H1 (cell line): Measurements from ENCODE around the gene ITPR1. TPM values are rescaled to one million over a fixed set of nuclear protein-coding genes. Genes with fewer than 3 reads are reported as not detected.

Experiments used
- ASH2L ChIP-seq: fragments of 200-600, 300-600 bp; sonication (generic); IDR thresholded peaks from one replicate; pipeline ENCODE4 v1.7.1; 2017; ENCODE audit warnings: low read length
- BRCA1 ChIP-seq: IDR thresholded peaks from 2 replicates; pipeline ENCODE4 v1.6.1; 2012; ENCODE audit warnings: low read depth, low read length, improper control_type of control experiment
- CHD7 ChIP-seq: fragments of 300-600 bp; sonication (generic); IDR thresholded peaks from 2 replicates; pipeline ENCODE4 v1.7.1; 2012; ENCODE audit warnings: low read length, moderate library complexity, mild to moderate bottlenecking, inconsistent platforms; ENCODE audit not compliant: insufficient replicate concordance
- GTF2F1 ChIP-seq: IDR thresholded peaks from 2 replicates; pipeline ENCODE4 v1.6.1; 2012; ENCODE audit warnings: low read depth, low read length, improper control_type of control experiment, borderline replicate concordance
- JUN ChIP-seq: IDR thresholded peaks from 2 replicates; pipeline ENCODE4 v1.6.1; 2011; ENCODE audit warnings: low read depth, mild to moderate bottlenecking, improper control_type of control experiment, low read length
- KDM5A ChIP-seq: fragments of 200-600 bp; IDR thresholded peaks from 2 replicates; pipeline ENCODE4 v1.7.1; 2012; ENCODE audit warnings: mild to moderate bottlenecking, low read length, inconsistent platforms, mixed read lengths
- RFX5 ChIP-seq: IDR thresholded peaks from 2 replicates; pipeline ENCODE4 v1.6.1; 2011; ENCODE audit warnings: low read depth, low read length, improper control_type of control experiment, borderline replicate concordance
- SIRT6 ChIP-seq: IDR thresholded peaks from one replicate; pipeline ENCODE4 v1.7.1; 2012; ENCODE audit warnings: low read length, inconsistent platforms
- TAF1 ChIP-seq: IDR thresholded peaks from 2 replicates; pipeline ENCODE4 v1.6.1; 2011; ENCODE audit warnings: mild to moderate bottlenecking, low read depth, low read length
- TCF12 ChIP-seq: IDR thresholded peaks from 2 replicates; pipeline ENCODE4 v1.6.1; 2011; ENCODE audit warnings: low read depth, mild to moderate bottlenecking, low read length
- polyA plus RNA-seq, 7 experiments: library from polyadenylated mRNA; depleted of rRNA in 3 of 7; stranded (reverse) in 5 of 7; unstranded in 2 of 7; fragments of >200 nt in 5 of 7; fragments of 200-250 nt in 2 of 7; gene quantifications; 1 replicate in 5 of 7; 2 replicates in 1 of 7; 4 replicates in 1 of 7; pipeline versions ENCODE4 v1.2.1 to v1.2.3, GENCODE V29; 2011 to 2013; ENCODE audit warnings: missing spikeins in 2 of 7, mixed read lengths in 2 of 7
- total RNA-seq: library from RNA; stranded (reverse); fragmentation: NEBNext Ultra II Directional; extraction: Animal tissue kit (Norgen Biotek cat#: 25700); gene quantifications from 2 replicates; pipeline ENCODE4 v1.2.1, GENCODE V29; 2021

ITPR1 gene
- total and polyA plus RNA-seq, 2 of the 8 experiments (the other 6 are each of a cell fraction or from before 2014, with no cell fraction given), result 2.5 to 16.3 TPM

DNA sequence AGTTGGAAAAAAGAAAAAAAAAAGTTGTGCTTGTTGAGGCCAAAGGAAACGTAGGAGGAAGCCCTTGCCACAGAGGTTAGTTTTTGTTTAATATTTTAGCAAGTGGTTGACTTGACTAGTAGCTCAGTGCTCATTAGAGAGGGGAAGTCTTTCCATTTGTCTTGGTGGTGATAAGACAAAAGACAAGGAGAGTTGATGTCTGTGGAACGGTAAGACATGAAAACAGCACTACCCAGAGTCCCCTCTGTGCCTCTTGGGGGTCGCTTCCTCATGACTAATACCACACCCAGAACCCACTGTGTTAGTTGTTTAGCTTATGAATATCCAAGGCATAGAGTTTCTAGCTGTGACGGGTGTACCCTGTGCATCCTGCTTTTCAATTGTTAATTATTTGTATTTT is 211.4 kb downstream of the ITPR1 start (continued):
- TF ChIP-seq CHD7 (no peak), ASH2L (no peak), RFX5 (no peak), TCF12 (no peak), KDM5A (no peak), SIRT6 (no peak), TAF1 (no peak), JUN (no peak), GTF2F1 (no peak), BRCA1 (no peak)
